Measurements from ENCODE around the gene PTPRA. TPM values are rescaled to one million over a fixed set of nuclear protein-coding genes. Genes with fewer than 3 reads are reported as not detected.
A peak's percentile ranks its signal among the peaks of the same experiment; 100 is the strongest.
"Not testable (repeated sequence)": the region's sequence is repeated elsewhere in the genome, so short reads cannot be mapped to it uniquely, and the experiment has no call there.

PTPRA gene
- total RNA-seq, 2 experiments from 2014 or later: 31.7 to 32.7 TPM

- peaks cover 10% of the 10 kb centered on the region for H3K36me3 Mint-ChIP-seq (ENCODE audit: low read depth)
Observed at GRCh38 chr20:3043322-3043721, 170.0 kb downstream of the PTPRA start, which contains the start of gene GNRH2. GNRH2 (plus strand) TSS chr20:3043622; CDS start chr20:3044415, 793 bp downstream.

GRCh38 chr20:3044336-3044965, 171.2 kb downstream of the PTPRA start:
- CTCF ChIA-PET: interaction anchor here (0.8 to 3.2 kb wide), 2 partner anchors 9 to 523 kb away, joined by 4 to 11 read pairs; no protein-coding TSS in a partner anchor
- Mint-ChIP-seq H3K9me3 (no peaks in the 10 kb centered on the region), H3K27ac (no peak overlapping the region), H3K36me3 (ENCODE audit: low read depth) (peaks cover 14% of the 10 kb centered on the region), H3K27me3 (ENCODE audit: low read depth) (no peaks in the 10 kb centered on the region), H3K4me3 (no peak overlapping the region), H3K4me1 (ENCODE audit: low read depth) (peaks cover 23% of the 10 kb centered on the region)
- intact Hi-C loops (cut with micrococcal nuclease): no loop called here
- DNase-seq: no peak

More at GRCh38 chr20:3043322-3043721, 170.0 kb downstream of the PTPRA start, which contains the start of gene GNRH2:
- Mint-ChIP-seq H3K4me1 (ENCODE audit: low read depth) (peaks cover 20% of the 10 kb centered on the region), H3K9me3 (no peaks in the 10 kb centered on the region), H3K27me3 (ENCODE audit: low read depth) (no peaks in the 10 kb centered on the region), H3K4me3 (no peak within 1 kb of the TSS), H3K27ac (no peak within 1 kb of the TSS)
- DNase-seq: no peak
- CTCF ChIA-PET: interaction anchor here (3.2 kb wide), 1 partner anchor 10 kb away, joined by 11 read pairs; no protein-coding TSS in a partner anchor
- intact Hi-C loops (cut with micrococcal nuclease): no loop called here

GRCh38 chr20:3045042-3045815, 171.9 kb downstream of the PTPRA start:
- Mint-ChIP-seq H3K4me1 (ENCODE audit: low read depth) (peaks cover 23% of the 10 kb centered on the region), H3K27ac (peak overlapping the region; percentile 60), H3K27me3 (ENCODE audit: low read depth) (no peaks in the 10 kb centered on the region), H3K9me3 (no peaks in the 10 kb centered on the region), H3K4me3 (peak overlapping the region; percentile 83), H3K36me3 (ENCODE audit: low read depth) (peaks cover 13% of the 10 kb centered on the region)
- CTCF ChIA-PET: interaction anchor here (0.8 kb wide), 1 partner anchor 523 kb away, joined by 4 read pairs; no protein-coding TSS in a partner anchor
- DNase-seq: peak; percentile 31
- intact Hi-C loops (cut with micrococcal nuclease): loop anchor here (1.0 to 5.0 kb wide), 2 partner anchors 34 to 157 kb away; partner anchors contain the start of gene DDRGK1

GRCh38 chr20:3045816-3046676, 172.8 kb downstream of the PTPRA start, which contains the start of gene MRPS26:
MRPS26 (plus strand) TSS chr20:3046052; CDS start chr20:3046069, 17 bp downstream.
- CTCF ChIA-PET: no interaction called here
- DNase-seq: peak; percentile 84
- no peaks in the 10 kb centered on the region for H3K9me3 Mint-ChIP-seq
- intact Hi-C loops (cut with micrococcal nuclease): loop anchor here (1.0 to 5.0 kb wide), 3 partner anchors 35 to 173 kb away; partner anchors contain the start of genes DDRGK1 and PTPRA
- H3K4me1 Mint-ChIP-seq (ENCODE audit: low read depth): peaks cover 23% of the 10 kb centered on the region
- H3K4me3 Mint-ChIP-seq: peak within 1 kb of the TSS; percentile 83
- no peaks in the 10 kb centered on the region for H3K27me3 Mint-ChIP-seq (ENCODE audit: low read depth)
- H3K36me3 Mint-ChIP-seq (ENCODE audit: low read depth): peaks cover 13% of the 10 kb centered on the region
- peak within 1 kb of the TSS; percentile 60 for H3K27ac Mint-ChIP-seq

GRCh38 chr20:3046677-3047462, 173.6 kb downstream of the PTPRA start:
- Mint-ChIP-seq H3K27ac (peak overlapping the region; percentile 59), H3K4me1 (ENCODE audit: low read depth) (peaks cover 23% of the 10 kb centered on the region), H3K27me3 (ENCODE audit: low read depth) (no peaks in the 10 kb centered on the region), H3K9me3 (no peaks in the 10 kb centered on the region), H3K4me3 (peak overlapping the region; percentile 83), H3K36me3 (ENCODE audit: low read depth) (peaks cover 13% of the 10 kb centered on the region)
- CTCF ChIA-PET: no interaction called here
- peak; percentile 27 for DNase-seq
- intact Hi-C loops (cut with micrococcal nuclease): loop anchor here (1.0 to 5.0 kb wide), 2 partner anchors 155 to 174 kb away; partner anchors contain the start of genes DDRGK1 and PTPRA

GRCh38 chr20:3047486-3048419, 174.5 kb downstream of the PTPRA start:
- no peak for DNase-seq
- no peaks in the 10 kb centered on the region for H3K9me3 Mint-ChIP-seq
- CTCF ChIA-PET: no interaction called here
- peak overlapping the region; percentile 83 for H3K4me3 Mint-ChIP-seq
- H3K4me1 Mint-ChIP-seq (ENCODE audit: low read depth): peaks cover 23% of the 10 kb centered on the region
- H3K27ac Mint-ChIP-seq: no peak overlapping the region
- no peaks in the 10 kb centered on the region for H3K27me3 Mint-ChIP-seq (ENCODE audit: low read depth)
- H3K36me3 Mint-ChIP-seq (ENCODE audit: low read depth): peaks cover 13% of the 10 kb centered on the region
- intact Hi-C loops (cut with micrococcal nuclease): loop anchor here (5.0 kb wide), 1 partner anchor 155 kb away; the partner anchor contains the start of gene DDRGK1

- H3K27me3 Mint-ChIP-seq (ENCODE audit: low read depth): no peaks in the 10 kb centered on the region
- H3K36me3 Mint-ChIP-seq (ENCODE audit: low read depth): peaks cover 13% of the 10 kb centered on the region
- H3K4me3 Mint-ChIP-seq: no peak overlapping the region
- no peak overlapping the region for H3K27ac Mint-ChIP-seq
- H3K4me1 Mint-ChIP-seq (ENCODE audit: low read depth): peaks cover 16% of the 10 kb centered on the region
- CTCF ChIA-PET: interaction anchor here (2.4 to 3.0 kb wide), 4 partner anchors 18 to 65 kb away, joined by 17 to 24 read pairs (median 18); no protein-coding TSS in a partner anchor
- intact Hi-C loops (cut with micrococcal nuclease): no loop called here
- DNase-seq: no peak
- H3K9me3 Mint-ChIP-seq: no peaks in the 10 kb centered on the region
Observed at GRCh38 chr20:3051385-3052019, 178.2 kb downstream of the PTPRA start.

- CTCF ChIA-PET: no interaction called here
- Mint-ChIP-seq H3K36me3 (ENCODE audit: low read depth) (peaks cover 3% of the 10 kb centered on the region), H3K9me3 (no peaks in the 10 kb centered on the region), H3K4me3 (no peak overlapping the region), H3K27ac (no peak overlapping the region), H3K4me1 (ENCODE audit: low read depth) (peaks cover 7% of the 10 kb centered on the region), H3K27me3 (ENCODE audit: low read depth) (no peaks in the 10 kb centered on the region)
- intact Hi-C loops (cut with micrococcal nuclease): no loop called here
- no peak for DNase-seq
Observed at GRCh38 chr20:3059489-3059888, 186.2 kb downstream of the PTPRA start.

- DNase-seq; H3K36me3 Mint-ChIP-seq (ENCODE audit: low read depth); H3K27me3 Mint-ChIP-seq (ENCODE audit: low read depth); intact Hi-C loops (cut with micrococcal nuclease); H3K27ac Mint-ChIP-seq; H3K9me3 Mint-ChIP-seq; H3K4me1 Mint-ChIP-seq (ENCODE audit: low read depth); H3K4me3 Mint-ChIP-seq: not testable (repeated sequence)
- CTCF ChIA-PET: interaction anchor here (0.8 to 1.6 kb wide), 2 partner anchors 9 to 10 kb away, joined by 3 read pairs; no protein-coding TSS in a partner anchor
Observed at GRCh38 chr20:3064119-3064518, 190.8 kb downstream of the PTPRA start.

Data from activated naive CD4-positive, alpha-beta T cell treated with anti-CD3 and anti-CD28 coated beads for 36 hours (primary cell).